Measurements from ENCODE around the gene SAE1.

SAE1 gene

GRCh38 chr19:47142779-47143178, 12.1 kb downstream of the SAE1 start:
- H3K4me1 ChIP-seq (ENCODE audit: control insufficient read depth, insufficient read depth, low read length) = no peaks in the 10 kb centered on the region
- peaks cover 15% of the 10 kb centered on the region for H3K36me3 ChIP-seq (ENCODE audit: control insufficient read depth, insufficient read depth, low read length)
- no peak overlapping the region for H3K9ac ChIP-seq (ENCODE audit: low read length)
- no peaks in the 10 kb centered on the region for H3K9me3 ChIP-seq (ENCODE audit: control insufficient read depth, low read length)
- no peak overlapping the region for H3K4me3 ChIP-seq (ENCODE audit: low read length)
- H3K27me3 ChIP-seq (ENCODE audit: control insufficient read depth, insufficient read depth, low read length) = no peaks in the 10 kb centered on the region

GRCh38 chr19:47143322-47144073, 12.9 kb downstream of the SAE1 start:
- Histone ChIP-seq H3K36me3 (ENCODE audit: control insufficient read depth, insufficient read depth, low read length) (peaks cover 15% of the 10 kb centered on the region), H3K4me1 (ENCODE audit: control insufficient read depth, insufficient read depth, low read length) (no peaks in the 10 kb centered on the region), H3K27me3 (ENCODE audit: control insufficient read depth, insufficient read depth, low read length) (no peaks in the 10 kb centered on the region), H3K4me3 (ENCODE audit: low read length) (no peak overlapping the region), H3K9ac (ENCODE audit: low read length) (no peak overlapping the region), H3K9me3 (ENCODE audit: control insufficient read depth, low read length) (no peaks in the 10 kb centered on the region)

DNA sequence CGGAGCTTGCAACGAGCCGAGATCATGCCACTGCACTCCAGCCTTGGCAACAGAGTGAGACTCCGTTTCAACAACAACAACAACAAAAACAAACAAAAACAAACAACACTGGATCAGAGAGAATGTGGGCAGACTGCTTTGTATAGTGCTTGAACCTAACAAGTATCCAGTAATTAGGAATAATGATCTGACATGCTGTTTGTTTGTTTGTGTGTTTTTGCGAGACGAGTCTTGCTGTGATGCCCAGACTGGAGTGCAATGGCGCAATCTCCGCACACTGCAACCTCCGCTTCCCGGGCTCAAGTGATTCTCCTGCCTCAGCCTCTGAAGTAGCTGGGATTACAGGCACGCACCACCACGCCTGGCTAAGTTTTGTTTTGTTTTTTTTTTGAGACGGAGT, 14.0 kb downstream of the SAE1 start:
- H3K4me3 ChIP-seq (ENCODE audit: low read length) = no peak overlapping the region
- no peaks in the 10 kb centered on the region for H3K27me3 ChIP-seq (ENCODE audit: control insufficient read depth, insufficient read depth, low read length)
- H3K4me1 ChIP-seq (ENCODE audit: control insufficient read depth, insufficient read depth, low read length) = no peaks in the 10 kb centered on the region
- peaks cover 15% of the 10 kb centered on the region for H3K36me3 ChIP-seq (ENCODE audit: control insufficient read depth, insufficient read depth, low read length)
- H3K9ac ChIP-seq (ENCODE audit: low read length) = no peak overlapping the region
- no peaks in the 10 kb centered on the region for H3K9me3 ChIP-seq (ENCODE audit: control insufficient read depth, low read length)

GRCh38 chr19:47145639-47146486, 15.2 kb downstream of the SAE1 start:
- Histone ChIP-seq H3K4me3 (ENCODE audit: low read length) (no peak overlapping the region), H3K27me3 (ENCODE audit: control insufficient read depth, insufficient read depth, low read length) (no peaks in the 10 kb centered on the region), H3K9me3 (ENCODE audit: control insufficient read depth, low read length) (no peaks in the 10 kb centered on the region), H3K4me1 (ENCODE audit: control insufficient read depth, insufficient read depth, low read length) (no peaks in the 10 kb centered on the region), H3K36me3 (ENCODE audit: control insufficient read depth, insufficient read depth, low read length) (peaks cover 19% of the 10 kb centered on the region), H3K9ac (ENCODE audit: low read length) (no peak overlapping the region)

- H3K9me3 ChIP-seq (ENCODE audit: control insufficient read depth, low read length) = no peaks in the 10 kb centered on the region
- H3K36me3 ChIP-seq (ENCODE audit: control insufficient read depth, insufficient read depth, low read length) = peaks cover 19% of the 10 kb centered on the region
- H3K4me1 ChIP-seq (ENCODE audit: control insufficient read depth, insufficient read depth, low read length) = peaks cover 4% of the 10 kb centered on the region
- H3K9ac ChIP-seq (ENCODE audit: low read length) = no peak overlapping the region
- H3K4me3 ChIP-seq (ENCODE audit: low read length) = no peak overlapping the region
- H3K27me3 ChIP-seq (ENCODE audit: control insufficient read depth, insufficient read depth, low read length) = no peaks in the 10 kb centered on the region
Observed at GRCh38 chr19:47146920-47147319, 16.3 kb downstream of the SAE1 start.

DNA sequence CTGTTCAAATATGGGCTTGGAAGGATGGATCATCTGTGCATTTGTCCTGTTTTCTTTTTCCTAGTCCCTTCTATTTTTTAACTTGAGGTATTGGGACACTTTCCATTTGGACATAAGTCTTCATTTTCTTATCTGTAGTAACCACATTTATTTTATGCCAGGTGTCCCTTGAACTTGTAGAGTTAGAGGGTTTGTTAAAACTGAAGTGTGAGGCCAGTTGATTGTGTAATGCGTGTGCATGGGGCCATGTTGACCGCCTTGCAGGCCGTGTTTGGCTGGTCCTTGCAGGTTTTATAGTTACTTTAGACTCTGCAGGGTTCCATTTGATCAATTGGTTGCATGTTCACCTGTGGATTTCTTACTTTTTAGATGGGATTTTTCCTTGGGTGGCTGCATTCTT, 21.0 kb downstream of the SAE1 start:
- Histone ChIP-seq H3K27me3 (ENCODE audit: control insufficient read depth, insufficient read depth, low read length) (no peaks in the 10 kb centered on the region), H3K4me1 (ENCODE audit: control insufficient read depth, insufficient read depth, low read length) (peaks cover 21% of the 10 kb centered on the region), H3K9ac (ENCODE audit: low read length) (no peak overlapping the region), H3K4me3 (ENCODE audit: low read length) (no peak overlapping the region), H3K9me3 (ENCODE audit: control insufficient read depth, low read length) (no peaks in the 10 kb centered on the region), H3K36me3 (ENCODE audit: control insufficient read depth, insufficient read depth, low read length) (peaks cover 9% of the 10 kb centered on the region)

GRCh38 chr19:47152205-47152604, 21.6 kb downstream of the SAE1 start:
- Histone ChIP-seq H3K9me3 (ENCODE audit: control insufficient read depth, low read length) (no peaks in the 10 kb centered on the region), H3K9ac (ENCODE audit: low read length) (no peak overlapping the region), H3K27me3 (ENCODE audit: control insufficient read depth, insufficient read depth, low read length) (no peaks in the 10 kb centered on the region), H3K36me3 (ENCODE audit: control insufficient read depth, insufficient read depth, low read length) (peaks cover 7% of the 10 kb centered on the region), H3K4me3 (ENCODE audit: low read length) (no peak overlapping the region), H3K4me1 (ENCODE audit: control insufficient read depth, insufficient read depth, low read length) (peaks cover 27% of the 10 kb centered on the region)

GRCh38 chr19:47152632-47153031, 22.0 kb downstream of the SAE1 start:
- Histone ChIP-seq H3K9ac (ENCODE audit: low read length) (no peak overlapping the region), H3K27me3 (ENCODE audit: control insufficient read depth, insufficient read depth, low read length) (no peaks in the 10 kb centered on the region), H3K4me3 (ENCODE audit: low read length) (no peak overlapping the region), H3K4me1 (ENCODE audit: control insufficient read depth, insufficient read depth, low read length) (peaks cover 31% of the 10 kb centered on the region), H3K9me3 (ENCODE audit: control insufficient read depth, low read length) (no peaks in the 10 kb centered on the region), H3K36me3 (ENCODE audit: control insufficient read depth, insufficient read depth, low read length) (peaks cover 7% of the 10 kb centered on the region)

DNA sequence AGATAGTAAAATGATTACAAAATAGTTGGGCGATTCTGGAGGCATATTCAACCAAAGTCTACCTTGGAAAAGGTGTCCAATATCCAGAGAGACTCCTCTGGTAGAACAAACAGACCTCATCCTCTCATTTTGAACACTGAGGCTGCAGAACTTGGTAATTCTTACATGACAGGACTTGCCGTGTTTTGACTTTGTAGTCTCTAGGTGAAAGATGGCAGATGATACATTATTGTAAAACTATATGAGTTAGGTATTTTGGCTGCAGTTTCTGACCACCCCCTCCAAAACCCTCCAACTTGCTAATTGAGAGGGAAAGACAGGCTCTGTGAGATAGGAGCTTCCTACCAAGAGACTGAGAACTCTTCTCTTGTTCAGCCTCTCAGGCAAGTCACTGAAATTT, 22.6 kb downstream of the SAE1 start:
- Histone ChIP-seq H3K9ac (ENCODE audit: low read length) (no peak overlapping the region), H3K27me3 (ENCODE audit: control insufficient read depth, insufficient read depth, low read length) (no peaks in the 10 kb centered on the region), H3K4me3 (ENCODE audit: low read length) (no peak overlapping the region), H3K4me1 (ENCODE audit: control insufficient read depth, insufficient read depth, low read length) (peaks cover 37% of the 10 kb centered on the region), H3K9me3 (ENCODE audit: control insufficient read depth, low read length) (no peaks in the 10 kb centered on the region), H3K36me3 (ENCODE audit: control insufficient read depth, insufficient read depth, low read length) (peaks cover 8% of the 10 kb centered on the region)

DNA sequence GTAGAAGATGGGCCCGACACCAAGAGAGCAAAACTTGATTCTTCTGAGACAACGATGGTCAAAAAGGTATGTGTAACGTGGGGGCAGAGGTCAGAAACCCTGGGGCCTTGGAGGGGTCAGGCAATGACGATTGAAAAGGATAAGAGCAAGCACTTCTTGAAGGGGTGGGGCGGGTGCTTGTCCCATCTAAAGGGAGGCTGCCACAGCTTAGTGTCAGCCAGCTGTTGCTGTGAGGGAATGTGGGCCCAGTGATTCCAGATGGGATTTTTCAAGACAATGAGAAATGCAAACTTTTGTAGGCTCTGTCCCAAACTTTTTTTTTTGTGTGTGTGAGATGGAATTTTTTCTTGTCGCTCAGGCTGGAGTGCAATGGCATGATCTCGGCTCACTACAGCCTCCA, 24.5 kb downstream of the SAE1 start:
- Histone ChIP-seq H3K9ac (ENCODE audit: low read length) (no peak overlapping the region), H3K9me3 (ENCODE audit: control insufficient read depth, low read length) (no peaks in the 10 kb centered on the region), H3K4me1 (ENCODE audit: control insufficient read depth, insufficient read depth, low read length) (peaks cover 41% of the 10 kb centered on the region), H3K4me3 (ENCODE audit: low read length) (no peak overlapping the region), H3K36me3 (ENCODE audit: control insufficient read depth, insufficient read depth, low read length) (peaks cover 12% of the 10 kb centered on the region), H3K27me3 (ENCODE audit: control insufficient read depth, insufficient read depth, low read length) (no peaks in the 10 kb centered on the region)

- H3K4me1 ChIP-seq (ENCODE audit: control insufficient read depth, insufficient read depth, low read length) = peaks cover 37% of the 10 kb centered on the region
- no peaks in the 10 kb centered on the region for H3K27me3 ChIP-seq (ENCODE audit: control insufficient read depth, insufficient read depth, low read length)
- H3K9me3 ChIP-seq (ENCODE audit: control insufficient read depth, low read length) = no peaks in the 10 kb centered on the region
- H3K36me3 ChIP-seq (ENCODE audit: control insufficient read depth, insufficient read depth, low read length) = peaks cover 9% of the 10 kb centered on the region
- H3K9ac ChIP-seq (ENCODE audit: low read length) = peak overlapping the region; percentile 10
- no peak overlapping the region for H3K4me3 ChIP-seq (ENCODE audit: low read length)
Observed at GRCh38 chr19:47156861-47157430, 26.3 kb downstream of the SAE1 start.
